ENCODE data around the gene TLR9.

DNA sequence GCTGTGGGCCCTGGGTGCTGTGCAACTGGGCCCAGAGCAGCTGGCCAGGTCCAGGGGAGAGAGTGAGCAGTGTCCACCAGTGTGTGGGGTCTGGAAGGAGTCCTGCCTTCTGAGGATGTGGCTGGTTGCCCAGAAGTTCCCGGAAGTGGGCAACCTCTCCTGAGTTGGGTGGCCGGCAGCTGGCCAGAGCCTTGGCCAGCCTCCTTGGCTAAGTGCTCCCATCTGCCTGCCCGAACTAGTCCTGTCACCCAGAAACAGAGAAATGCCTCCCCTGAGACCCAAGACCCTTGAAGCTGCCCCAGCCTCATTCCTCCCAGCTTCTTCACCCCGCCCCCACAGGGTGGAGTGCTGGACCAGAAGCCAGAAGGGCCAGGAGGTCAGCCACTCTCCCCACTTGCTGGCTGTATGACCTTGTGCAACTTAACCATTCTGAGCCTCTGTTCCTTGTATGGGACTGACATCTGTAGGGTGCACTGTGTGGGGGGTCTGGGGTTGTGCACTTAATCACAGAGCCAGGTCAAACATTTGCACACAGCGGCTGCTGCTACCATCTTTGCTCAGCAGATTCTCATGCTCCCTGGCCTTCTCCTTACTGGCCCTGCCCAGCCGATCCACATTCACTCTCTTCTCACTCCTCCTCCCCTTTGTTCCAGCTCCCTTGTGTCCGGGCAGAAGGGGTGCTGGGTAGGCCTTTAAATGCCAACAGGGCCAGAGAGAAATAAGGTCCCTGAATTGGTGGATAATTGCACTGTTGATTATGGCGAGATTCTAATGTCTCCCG is 35.0 kb downstream of the TLR9 start:
- TF ChIP-seq, protein P1, sequence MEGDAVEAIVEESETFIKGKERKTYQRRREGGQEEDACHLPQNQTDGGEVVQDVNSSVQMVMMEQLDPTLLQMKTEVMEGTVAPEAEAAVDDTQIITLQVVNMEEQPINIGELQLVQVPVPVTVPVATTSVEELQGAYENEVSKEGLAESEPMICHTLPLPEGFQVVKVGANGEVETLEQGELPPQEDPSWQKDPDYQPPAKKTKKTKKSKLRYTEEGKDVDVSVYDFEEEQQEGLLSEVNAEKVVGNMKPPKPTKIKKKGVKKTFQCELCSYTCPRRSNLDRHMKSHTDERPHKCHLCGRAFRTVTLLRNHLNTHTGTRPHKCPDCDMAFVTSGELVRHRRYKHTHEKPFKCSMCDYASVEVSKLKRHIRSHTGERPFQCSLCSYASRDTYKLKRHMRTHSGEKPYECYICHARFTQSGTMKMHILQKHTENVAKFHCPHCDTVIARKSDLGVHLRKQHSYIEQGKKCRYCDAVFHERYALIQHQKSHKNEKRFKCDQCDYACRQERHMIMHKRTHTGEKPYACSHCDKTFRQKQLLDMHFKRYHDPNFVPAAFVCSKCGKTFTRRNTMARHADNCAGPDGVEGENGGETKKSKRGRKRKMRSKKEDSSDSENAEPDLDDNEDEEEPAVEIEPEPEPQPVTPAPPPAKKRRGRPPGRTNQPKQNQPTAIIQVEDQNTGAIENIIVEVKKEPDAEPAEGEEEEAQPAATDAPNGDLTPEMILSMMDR (IDR thresholded peaks at IDR 0.05): no peak
- TF ChIP-seq, protein P2, sequence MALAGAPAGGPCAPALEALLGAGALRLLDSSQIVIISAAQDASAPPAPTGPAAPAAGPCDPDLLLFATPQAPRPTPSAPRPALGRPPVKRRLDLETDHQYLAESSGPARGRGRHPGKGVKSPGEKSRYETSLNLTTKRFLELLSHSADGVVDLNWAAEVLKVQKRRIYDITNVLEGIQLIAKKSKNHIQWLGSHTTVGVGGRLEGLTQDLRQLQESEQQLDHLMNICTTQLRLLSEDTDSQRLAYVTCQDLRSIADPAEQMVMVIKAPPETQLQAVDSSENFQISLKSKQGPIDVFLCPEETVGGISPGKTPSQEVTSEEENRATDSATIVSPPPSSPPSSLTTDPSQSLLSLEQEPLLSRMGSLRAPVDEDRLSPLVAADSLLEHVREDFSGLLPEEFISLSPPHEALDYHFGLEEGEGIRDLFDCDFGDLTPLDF (CRISPR knock-in tag; IDR thresholded peaks at IDR 0.05): no peak
- TF ChIP-seq GRHL2 (CRISPR knock-in tag; IDR thresholded peaks at IDR 0.05; ENCODE audit: insufficient replicate concordance, severe bottlenecking) (no peak), NR2C2 (CRISPR knock-in tag; IDR thresholded peaks at IDR 0.05) (no peak), NFE2L1 (CRISPR knock-in tag; IDR thresholded peaks at IDR 0.05) (no peak), CBFB (CRISPR knock-in tag; IDR thresholded peaks at IDR 0.05; ENCODE audit: low read depth) (no peak), FOXJ3 (CRISPR knock-in tag; IDR thresholded peaks at IDR 0.05; ENCODE audit: borderline replicate concordance) (no peak)
- TF ChIP-seq, protein P3, sequence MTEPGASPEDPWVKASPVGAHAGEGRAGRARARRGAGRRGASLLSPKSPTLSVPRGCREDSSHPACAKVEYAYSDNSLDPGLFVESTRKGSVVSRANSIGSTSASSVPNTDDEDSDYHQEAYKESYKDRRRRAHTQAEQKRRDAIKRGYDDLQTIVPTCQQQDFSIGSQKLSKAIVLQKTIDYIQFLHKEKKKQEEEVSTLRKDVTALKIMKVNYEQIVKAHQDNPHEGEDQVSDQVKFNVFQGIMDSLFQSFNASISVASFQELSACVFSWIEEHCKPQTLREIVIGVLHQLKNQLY (CRISPR knock-in tag; IDR thresholded peaks at IDR 0.05): no peak
- TF ChIP-seq, protein P4, sequence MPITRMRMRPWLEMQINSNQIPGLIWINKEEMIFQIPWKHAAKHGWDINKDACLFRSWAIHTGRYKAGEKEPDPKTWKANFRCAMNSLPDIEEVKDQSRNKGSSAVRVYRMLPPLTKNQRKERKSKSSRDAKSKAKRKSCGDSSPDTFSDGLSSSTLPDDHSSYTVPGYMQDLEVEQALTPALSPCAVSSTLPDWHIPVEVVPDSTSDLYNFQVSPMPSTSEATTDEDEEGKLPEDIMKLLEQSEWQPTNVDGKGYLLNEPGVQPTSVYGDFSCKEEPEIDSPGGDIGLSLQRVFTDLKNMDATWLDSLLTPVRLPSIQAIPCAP (CRISPR knock-in tag; IDR thresholded peaks at IDR 0.05): no peak
